CD4-positive, alpha-beta T cell treated with Interleukin-10 for 1 hour (primary cell): ENCODE results near the gene CSNK2A2.

ENCODE experiments used
- DNase-seq: peaks from one replicate; pipeline ENCODE4 v3.0.0-alpha.2; 2020

Gene CSNK2A2

GRCh38 chr16:58198803-58199411 is 1.0 kb upstream of the CSNK2A2 start:
- DNase-seq = no peak

- no peak for DNase-seq
Observed at GRCh38 chr16:58197314-58198012, 443 bp downstream of the CSNK2A2 start.

- no peak for DNase-seq
Observed at GRCh38 chr16:58196898-58197313, 1.0 kb downstream of the CSNK2A2 start.

GRCh38 chr16:58195771-58196170 is 2.1 kb downstream of the CSNK2A2 start:
- DNase-seq = no peak

- DNase-seq = no peak
Observed at GRCh38 chr16:58195344-58195743, 2.6 kb downstream of the CSNK2A2 start.

- no peak for DNase-seq
Observed at GRCh38 chr16:58194790-58195189, 3.1 kb downstream of the CSNK2A2 start.

- no peak for DNase-seq
Observed at GRCh38 chr16:58187665-58188421, 10.1 kb downstream of the CSNK2A2 start.

GRCh38 chr16:58187092-58187491 is 10.8 kb downstream of the CSNK2A2 start:
- no peak for DNase-seq

- DNase-seq = no peak
Observed at GRCh38 chr16:58186176-58186944, 11.5 kb downstream of the CSNK2A2 start.

GRCh38 chr16:58177353-58177710 is 20.6 kb downstream of the CSNK2A2 start:
- no peak for DNase-seq

GRCh38 chr16:58176608-58177352 is 21.1 kb downstream of the CSNK2A2 start:
- peak; percentile 6 for DNase-seq

- DNase-seq = no peak
Observed at GRCh38 chr16:58170223-58170622, 27.7 kb downstream of the CSNK2A2 start.

- DNase-seq = no peak
Observed at GRCh38 chr16:58160855-58161254, 37.1 kb downstream of the CSNK2A2 start.

- no peak for DNase-seq
Observed at GRCh38 chr16:58158725-58159124, 39.2 kb downstream of the CSNK2A2 start.

- DNase-seq = no peak
Observed at GRCh38 chr16:58157951-58158540, 39.9 kb downstream of the CSNK2A2 start.

GRCh38 chr16:58157239-58157638 is 40.7 kb downstream of the CSNK2A2 start:
- DNase-seq = no peak

- no peak for DNase-seq
Observed at GRCh38 chr16:58155839-58156238, 42.1 kb downstream of the CSNK2A2 start.

GRCh38 chr16:58154345-58154744 is 43.6 kb downstream of the CSNK2A2 start:
- no peak for DNase-seq

GRCh38 chr16:58152246-58152868 is 45.5 kb downstream of the CSNK2A2 start:
- DNase-seq = no peak

GRCh38 chr16:58148526-58148925 is 49.4 kb downstream of the CSNK2A2 start:
- DNase-seq = no peak

GRCh38 chr16:58148099-58148498 is 49.8 kb downstream of the CSNK2A2 start:
- no peak for DNase-seq

GRCh38 chr16:58138852-58139251 is 59.1 kb downstream of the CSNK2A2 start:
- no peak for DNase-seq
